GM20000 (cell line): ENCODE data around the gene SERTAD2.
A peak's percentile ranks its signal among the peaks of the same experiment; 100 is the strongest.

Experiments
- DNase-seq: peaks from one replicate; pipeline ENCODE4 v3.0.0; 2012; ENCODE audit warnings: low spot score
- CTCF ChIP-seq: IDR thresholded peaks from 2 replicates; pipeline ENCODE4 v1.5.1; 2012; ENCODE audit warnings: mild to moderate bottlenecking, control low read depth; ENCODE audit errors: extremely low read depth, missing control alignments

The SERTAD2 gene

DNA sequence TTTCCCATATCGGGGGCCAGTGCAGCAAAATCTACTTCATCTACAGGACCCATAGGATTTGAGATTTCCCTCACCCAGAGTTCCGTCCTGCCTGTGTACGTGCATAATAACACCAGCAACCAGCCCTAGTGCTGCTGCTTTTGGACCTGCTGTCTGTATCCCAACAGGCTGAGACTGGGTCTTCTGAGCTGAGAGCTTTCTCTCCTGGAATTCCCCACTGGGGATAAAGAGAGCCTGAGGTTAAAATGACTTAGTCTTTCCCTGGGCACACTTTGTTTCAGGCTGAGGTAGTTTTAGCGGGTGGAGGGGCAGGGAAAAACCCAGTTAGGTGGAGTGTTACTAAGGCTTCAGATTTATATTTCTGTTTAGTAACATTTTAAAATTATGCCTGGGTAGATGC lies 62.5 kb downstream of the SERTAD2 start:
- DNase-seq: no peak
- no peak for TF ChIP-seq CTCF

DNA sequence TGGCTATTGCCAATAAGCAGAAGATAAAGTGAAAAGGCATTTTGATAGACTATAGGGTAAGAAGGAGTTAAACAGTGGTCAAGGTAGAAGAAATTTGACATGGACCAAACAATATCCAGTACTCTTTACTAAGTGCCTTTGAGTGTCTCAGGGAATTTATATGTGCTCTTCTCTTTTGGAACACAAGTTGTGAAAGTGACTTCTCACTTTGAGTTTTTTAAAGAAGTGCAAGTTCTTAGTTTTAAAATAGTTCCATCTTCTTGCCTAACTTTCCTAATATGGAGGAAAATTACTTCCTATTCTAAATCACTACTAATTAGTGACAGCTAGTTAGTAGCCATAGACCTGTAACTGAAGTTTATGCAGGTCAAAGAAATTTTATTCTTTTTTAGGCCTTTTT lies 66.2 kb downstream of the SERTAD2 start:
- TF ChIP-seq CTCF: no peak
- no peak for DNase-seq

DNA sequence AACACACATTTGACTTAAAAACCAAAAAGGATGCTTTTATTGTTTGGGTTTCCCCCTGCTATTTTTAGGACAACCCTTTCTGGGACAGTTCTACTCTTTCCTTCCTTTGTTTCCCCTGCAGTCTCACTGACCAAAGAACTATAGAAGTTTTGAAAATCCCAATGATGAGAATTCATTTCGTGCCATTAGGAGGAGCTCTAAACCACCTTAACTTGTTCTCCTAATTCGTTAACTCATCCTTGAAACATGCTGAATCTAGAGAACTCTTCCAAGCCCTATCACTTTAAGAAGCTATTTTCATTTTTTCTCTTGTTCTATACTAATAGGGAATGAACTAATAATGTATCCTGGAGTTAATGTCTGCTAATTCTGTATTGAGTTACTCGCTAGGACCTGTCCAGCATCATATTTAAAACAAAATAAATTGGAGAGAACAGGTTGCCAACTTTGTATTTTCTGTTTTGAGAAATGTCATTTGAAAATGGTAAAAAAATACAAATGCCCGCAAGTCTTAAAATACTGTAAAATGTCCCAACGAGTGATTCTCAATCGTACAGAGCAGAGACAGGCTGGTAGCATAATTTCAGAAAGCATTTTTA lies 66.7 kb downstream of the SERTAD2 start:
- peak; percentile 35 for DNase-seq

DNA sequence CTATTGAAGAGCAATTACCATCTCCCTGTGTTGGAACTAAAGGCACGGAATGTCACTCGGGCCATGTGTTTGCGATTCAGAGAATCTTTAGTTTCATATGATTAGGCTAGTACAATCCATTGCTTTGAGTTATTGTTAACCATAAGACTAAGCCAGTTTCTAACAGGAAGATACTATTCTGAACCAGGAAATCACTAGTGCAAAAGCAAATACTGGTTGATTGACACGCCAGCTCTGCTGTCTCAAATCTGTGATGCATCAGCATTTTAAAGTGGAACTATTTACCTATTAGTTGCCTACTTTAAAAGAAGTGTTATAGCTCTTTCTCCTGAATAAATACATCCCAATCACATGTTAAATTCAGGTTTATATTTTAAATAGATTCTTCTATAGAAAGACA lies 67.7 kb downstream of the SERTAD2 start:
- no peak for DNase-seq
- TF ChIP-seq CTCF: no peak

More for the DNA sequence above, 66.7 kb downstream of the SERTAD2 start:
- peak; percentile 2 for TF ChIP-seq CTCF

GRCh38 chr2:64582774-64583340 lies 70.9 kb downstream of the SERTAD2 start:
- TF ChIP-seq CTCF: no peak
- peak; percentile 50 for DNase-seq

GRCh38 chr2:64581777-64582539 lies 71.8 kb downstream of the SERTAD2 start:
- DNase-seq: no peak

More at GRCh38 chr2:64581777-64582539, 71.8 kb downstream of the SERTAD2 start:
- TF ChIP-seq CTCF: no peak
